ENCODE measurements around the gene ALDH1B1. TPM values are rescaled to one million over a fixed set of nuclear protein-coding genes. Genes with fewer than 3 reads are reported as not detected.

ALDH1B1 gene
- polyA plus RNA-seq, 3 donors from 2014 or later, result 8.8 to 14.2 (median 10.9) TPM

GRCh38 chr9:38404314-38404713 is 11.8 kb downstream of the ALDH1B1 start:
- DNase-seq, result no peak
- Mint-ChIP-seq H3K27ac (no peak overlapping the region), H3K4me1 (no peaks in the 10 kb centered on the region), H3K27me3 (ENCODE audit: low read depth in 3 of 3) (peaks cover 0 to 7% (median 3%) of the 10 kb centered on the region in 3 donors), H3K36me3 (peaks cover 0 to 6% (median 0%) of the 10 kb centered on the region in 3 donors), H3K9me3 (no peaks in the 10 kb centered on the region), H3K4me3 (no peak overlapping the region)

GRCh38 chr9:38405785-38406184 is 13.3 kb downstream of the ALDH1B1 start:
- Mint-ChIP-seq H3K27ac (peak overlapping the region in 1 of 6 donors; percentile 13), H3K27me3 (ENCODE audit: low read depth in 3 of 3) (peaks cover 0 to 7% (median 3%) of the 10 kb centered on the region in 3 donors), H3K4me1 (no peaks in the 10 kb centered on the region), H3K9me3 (no peaks in the 10 kb centered on the region), H3K36me3 (peaks cover 0 to 4% (median 0%) of the 10 kb centered on the region in 3 donors), H3K4me3 (no peak overlapping the region)
- DNase-seq, result no peak

GRCh38 chr9:38406476-38407186 is 14.1 kb downstream of the ALDH1B1 start:
- no peak for DNase-seq
- H3K27ac Mint-ChIP-seq, result no peak overlapping the region
- H3K36me3 Mint-ChIP-seq, result peaks cover 0 to 4% (median 0%) of the 10 kb centered on the region in 3 donors
- no peak overlapping the region for H3K4me3 Mint-ChIP-seq
- H3K27me3 Mint-ChIP-seq (ENCODE audit: low read depth in 3 of 3), result peaks cover 0 to 7% (median 3%) of the 10 kb centered on the region in 3 donors
- no peaks in the 10 kb centered on the region for H3K4me1 Mint-ChIP-seq
- no peaks in the 10 kb centered on the region for H3K9me3 Mint-ChIP-seq

- Mint-ChIP-seq H3K27ac (no peak overlapping the region), H3K9me3 (no peaks in the 10 kb centered on the region), H3K4me3 (no peak overlapping the region), H3K36me3 (no peaks in the 10 kb centered on the region), H3K27me3 (ENCODE audit: low read depth in 3 of 3) (peaks cover 0 to 10% (median 2%) of the 10 kb centered on the region in 3 donors), H3K4me1 (no peaks in the 10 kb centered on the region)
- DNase-seq, result no peak
Measured at GRCh38 chr9:38408719-38409118, 16.2 kb downstream of the ALDH1B1 start.

- Mint-ChIP-seq H3K9me3 (no peaks in the 10 kb centered on the region), H3K36me3 (no peaks in the 10 kb centered on the region), H3K4me1 (no peaks in the 10 kb centered on the region), H3K4me3 (no peak overlapping the region), H3K27ac (no peak overlapping the region), H3K27me3 (ENCODE audit: low read depth in 3 of 3) (peaks cover 0 to 3% (median 2%) of the 10 kb centered on the region in 3 donors)
- no peak for DNase-seq
Measured at GRCh38 chr9:38412751-38413150, 20.2 kb downstream of the ALDH1B1 start.

GRCh38 chr9:38413283-38413682 is 20.8 kb downstream of the ALDH1B1 start:
- H3K4me3 Mint-ChIP-seq, result no peak overlapping the region
- peaks cover 2 to 3% (median 2%) of the 10 kb centered on the region in 3 donors for H3K27me3 Mint-ChIP-seq (ENCODE audit: low read depth in 3 of 3)
- no peak overlapping the region for H3K27ac Mint-ChIP-seq
- no peaks in the 10 kb centered on the region for H3K9me3 Mint-ChIP-seq
- no peaks in the 10 kb centered on the region for H3K36me3 Mint-ChIP-seq
- H3K4me1 Mint-ChIP-seq, result no peaks in the 10 kb centered on the region
- no peak for DNase-seq

GRCh38 chr9:38414040-38414723 is 21.7 kb downstream of the ALDH1B1 start:
- Mint-ChIP-seq H3K4me1 (no peaks in the 10 kb centered on the region), H3K27ac (no peak overlapping the region), H3K9me3 (no peaks in the 10 kb centered on the region), H3K27me3 (ENCODE audit: low read depth in 3 of 3) (peaks cover 0 to 4% (median 3%) of the 10 kb centered on the region in 3 donors), H3K36me3 (no peaks in the 10 kb centered on the region), H3K4me3 (no peak overlapping the region)
- DNase-seq, result no peak

- no peaks in the 10 kb centered on the region for H3K36me3 Mint-ChIP-seq
- no peak for DNase-seq
- H3K27me3 Mint-ChIP-seq (ENCODE audit: low read depth in 3 of 3), result peaks cover 0 to 4% (median 3%) of the 10 kb centered on the region in 3 donors
- no peaks in the 10 kb centered on the region for H3K4me1 Mint-ChIP-seq
- no peaks in the 10 kb centered on the region for H3K9me3 Mint-ChIP-seq
- H3K27ac Mint-ChIP-seq, result no peak overlapping the region
- no peak overlapping the region for H3K4me3 Mint-ChIP-seq
Measured at GRCh38 chr9:38415856-38416255, 23.4 kb downstream of the ALDH1B1 start.

GRCh38 chr9:38416461-38416860 is 24.0 kb downstream of the ALDH1B1 start:
- H3K27ac Mint-ChIP-seq, result no peak overlapping the region
- H3K9me3 Mint-ChIP-seq, result no peaks in the 10 kb centered on the region
- H3K27me3 Mint-ChIP-seq (ENCODE audit: low read depth in 3 of 3), result peaks cover 0 to 4% (median 3%) of the 10 kb centered on the region in 3 donors
- DNase-seq, result no peak
- no peaks in the 10 kb centered on the region for H3K4me1 Mint-ChIP-seq
- H3K36me3 Mint-ChIP-seq, result no peaks in the 10 kb centered on the region
- no peak overlapping the region for H3K4me3 Mint-ChIP-seq

- Mint-ChIP-seq H3K4me3 (no peak overlapping the region), H3K9me3 (no peaks in the 10 kb centered on the region), H3K4me1 (no peaks in the 10 kb centered on the region), H3K36me3 (no peaks in the 10 kb centered on the region), H3K27ac (no peak overlapping the region), H3K27me3 (ENCODE audit: low read depth in 3 of 3) (peaks cover 3 to 8% (median 6%) of the 10 kb centered on the region in 3 donors)
- peak in 1 of 3 donors; percentile 10 for DNase-seq
Measured at GRCh38 chr9:38417003-38417945, 24.8 kb downstream of the ALDH1B1 start.

GRCh38 chr9:38418366-38418765 is 25.9 kb downstream of the ALDH1B1 start:
- Mint-ChIP-seq H3K4me1 (no peaks in the 10 kb centered on the region), H3K27me3 (ENCODE audit: low read depth in 3 of 3) (peaks cover 6 to 8% (median 8%) of the 10 kb centered on the region in 3 donors), H3K9me3 (no peaks in the 10 kb centered on the region), H3K36me3 (no peaks in the 10 kb centered on the region), H3K4me3 (no peak overlapping the region), H3K27ac (no peak overlapping the region)
- DNase-seq, result no peak

GRCh38 chr9:38419181-38419580 is 26.7 kb downstream of the ALDH1B1 start:
- no peaks in the 10 kb centered on the region for H3K4me1 Mint-ChIP-seq
- no peaks in the 10 kb centered on the region for H3K36me3 Mint-ChIP-seq
- H3K4me3 Mint-ChIP-seq, result no peak overlapping the region
- H3K9me3 Mint-ChIP-seq, result no peaks in the 10 kb centered on the region
- H3K27ac Mint-ChIP-seq, result no peak overlapping the region
- no peak for DNase-seq
- peaks cover 6 to 8% (median 7%) of the 10 kb centered on the region in 3 donors for H3K27me3 Mint-ChIP-seq (ENCODE audit: low read depth in 3 of 3)

- Mint-ChIP-seq H3K27me3 (ENCODE audit: low read depth in 3 of 3) (peaks cover 8 to 22% (median 11%) of the 10 kb centered on the region in 3 donors), H3K36me3 (no peaks in the 10 kb centered on the region), H3K4me3 (no peak overlapping the region), H3K9me3 (no peaks in the 10 kb centered on the region), H3K4me1 (peaks cover 0 to 3% of the 10 kb centered on the region in 2 donors), H3K27ac (no peak overlapping the region)
- DNase-seq, result no peak
Measured at GRCh38 chr9:38421498-38422211, 29.2 kb downstream of the ALDH1B1 start.
